Stimulated activated CD4-positive, alpha-beta T cell treated with anti-CD3 and anti-CD28 coated beads, Interleukin-1b, Interleukin-23, amount 100 ng/mL, for 4 hours (primary cell): ENCODE data around the gene CDK6.

ENCODE experiments used
- DNase-seq, 2 donors: peaks; one replicate each; pipeline ENCODE4 v3.0.0-alpha.2; 2020; ENCODE audit warnings: low read depth in 2 of 2

The CDK6 gene

GRCh38 chr7:92736870-92737269 lies 99.5 kb downstream of the CDK6 start:
- no peak for DNase-seq

GRCh38 chr7:92735707-92736106 lies 100.7 kb downstream of the CDK6 start:
- no peak for DNase-seq

- no peak for DNase-seq
These were observed 103.9 kb downstream of the CDK6 start for GRCh38 chr7:92732316-92733036.

GRCh38 chr7:92731335-92732063 lies 104.9 kb downstream of the CDK6 start:
- no peak for DNase-seq

- DNase-seq, result no peak
These were observed 105.6 kb downstream of the CDK6 start for GRCh38 chr7:92730808-92731207.

- no peak for DNase-seq
These were observed 106.6 kb downstream of the CDK6 start for GRCh38 chr7:92729751-92730150.

- no peak for DNase-seq
These were observed 107.2 kb downstream of the CDK6 start for GRCh38 chr7:92729172-92729571.

- DNase-seq, result no peak
These were observed 108.6 kb downstream of the CDK6 start for GRCh38 chr7:92727755-92728154.

GRCh38 chr7:92725161-92725925 lies 111.0 kb downstream of the CDK6 start:
- DNase-seq, result no peak

- DNase-seq, result no peak
These were observed 112.4 kb downstream of the CDK6 start for GRCh38 chr7:92723943-92724342.

GRCh38 chr7:92723205-92723604 lies 113.2 kb downstream of the CDK6 start:
- DNase-seq, result no peak

GRCh38 chr7:92722541-92722940 lies 113.8 kb downstream of the CDK6 start:
- DNase-seq, result no peak

GRCh38 chr7:92720604-92721350 lies 115.6 kb downstream of the CDK6 start:
- no peak for DNase-seq

GRCh38 chr7:92717993-92718716 lies 118.2 kb downstream of the CDK6 start:
- DNase-seq, result peak; percentile 22 to 27

GRCh38 chr7:92717623-92717992 lies 118.8 kb downstream of the CDK6 start:
- DNase-seq, result no peak

- DNase-seq, result no peak
These were observed 119.4 kb downstream of the CDK6 start for GRCh38 chr7:92716825-92717580.

GRCh38 chr7:92715963-92716362 lies 120.4 kb downstream of the CDK6 start:
- DNase-seq, result no peak

- no peak for DNase-seq
These were observed 121.6 kb downstream of the CDK6 start for GRCh38 chr7:92714767-92715166.

- DNase-seq, result no peak
These were observed 122.1 kb downstream of the CDK6 start for GRCh38 chr7:92714280-92714679.

- DNase-seq, result no peak
These were observed 126.5 kb downstream of the CDK6 start for GRCh38 chr7:92709912-92710311.

- no peak for DNase-seq
These were observed 127.2 kb downstream of the CDK6 start for GRCh38 chr7:92709150-92709549.
